Brain microvascular endothelial cell (primary cell): ENCODE data around the gene KANSL1.

Experiments
- DNase-seq: peaks from one replicate; pipeline ENCODE4 v3.0.0-alpha.2; 2020
- H3K27ac ChIP-seq: fragments of 250-450 bp; sonication (Bioruptor Pico); 2 replicates; pipeline ENCODE4 v1.5.1; 2020; ENCODE audit warnings: mild to moderate bottlenecking, moderate library complexity
- H3K27me3 ChIP-seq: fragments of 250-450 bp; sonication (Bioruptor Pico); replicated peaks from 2 replicates; pipeline ENCODE4 v1.5.1; 2020; ENCODE audit warnings: mild to moderate bottlenecking
- H3K36me3 ChIP-seq: fragments of 250-450 bp; sonication (Bioruptor Pico); replicated peaks from 2 replicates; pipeline ENCODE4 v1.5.1; 2020; ENCODE audit warnings: mild to moderate bottlenecking
- H3K4me3 ChIP-seq: 2 replicates; pipeline ENCODE4 v1.5.1; 2011; ENCODE audit warnings: low read depth, mild to moderate bottlenecking, control low read depth, low read length, moderate library complexity
- in situ Hi-C: cut with HindIII; loops from 2 replicates; pipeline ENCODE4 v1.10.0; 2017; ENCODE audit warnings: low sequenced_read_pairs, low pct_ligation_motif_present
- TF ChIP-seq, protein P1 (sequence below): IDR thresholded peaks from 2 replicates; pipeline ENCODE4 v1.5.1; 2011; ENCODE audit warnings: low read depth, mild to moderate bottlenecking, moderate library complexity, low read length, control low read depth, inconsistent platforms; ENCODE audit errors: missing control alignments

Gene KANSL1

DNA sequence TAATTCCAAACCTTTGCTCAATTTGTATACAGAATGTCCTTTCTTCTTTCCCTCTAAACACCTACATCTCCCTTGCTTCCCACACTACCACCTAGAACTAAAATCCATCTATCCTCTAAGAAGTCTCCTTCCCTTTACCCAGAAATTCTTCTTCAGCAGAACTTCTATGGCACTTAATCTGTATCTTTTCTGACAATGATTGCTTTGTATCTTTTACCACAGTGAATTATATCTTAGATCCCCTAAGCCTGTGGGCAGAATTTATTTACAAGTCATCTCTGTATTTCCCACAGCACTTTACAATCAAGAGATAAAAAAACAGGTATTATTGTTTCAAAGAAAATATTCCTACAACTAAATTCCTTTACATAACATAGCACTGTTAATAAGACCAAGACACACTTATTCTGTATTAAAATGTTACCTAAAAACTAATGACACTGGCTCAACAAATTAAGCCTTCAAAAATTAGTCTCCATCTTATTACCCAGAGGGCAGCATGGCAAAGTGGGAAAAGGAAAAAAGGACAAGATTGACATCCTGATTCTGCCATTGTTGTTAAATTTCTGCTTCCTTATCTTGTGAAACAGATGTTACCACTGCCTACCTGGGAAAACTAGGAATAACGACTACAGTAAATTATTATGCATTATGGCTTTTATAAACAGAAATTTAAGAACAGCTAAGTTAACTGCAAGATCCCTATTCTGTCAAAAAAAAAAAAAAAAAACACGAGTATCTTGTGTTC, 42.8 kb downstream of the KANSL1 start:
- no peak for DNase-seq
- no peaks in the 10 kb centered on the region for H3K36me3 ChIP-seq
- H3K27me3 ChIP-seq = no peaks in the 10 kb centered on the region
- H3K27ac ChIP-seq = no peak overlapping the region
- in situ Hi-C loops = no loop called here
- no peak overlapping the region for H3K4me3 ChIP-seq
- TF ChIP-seq, protein P1, sequence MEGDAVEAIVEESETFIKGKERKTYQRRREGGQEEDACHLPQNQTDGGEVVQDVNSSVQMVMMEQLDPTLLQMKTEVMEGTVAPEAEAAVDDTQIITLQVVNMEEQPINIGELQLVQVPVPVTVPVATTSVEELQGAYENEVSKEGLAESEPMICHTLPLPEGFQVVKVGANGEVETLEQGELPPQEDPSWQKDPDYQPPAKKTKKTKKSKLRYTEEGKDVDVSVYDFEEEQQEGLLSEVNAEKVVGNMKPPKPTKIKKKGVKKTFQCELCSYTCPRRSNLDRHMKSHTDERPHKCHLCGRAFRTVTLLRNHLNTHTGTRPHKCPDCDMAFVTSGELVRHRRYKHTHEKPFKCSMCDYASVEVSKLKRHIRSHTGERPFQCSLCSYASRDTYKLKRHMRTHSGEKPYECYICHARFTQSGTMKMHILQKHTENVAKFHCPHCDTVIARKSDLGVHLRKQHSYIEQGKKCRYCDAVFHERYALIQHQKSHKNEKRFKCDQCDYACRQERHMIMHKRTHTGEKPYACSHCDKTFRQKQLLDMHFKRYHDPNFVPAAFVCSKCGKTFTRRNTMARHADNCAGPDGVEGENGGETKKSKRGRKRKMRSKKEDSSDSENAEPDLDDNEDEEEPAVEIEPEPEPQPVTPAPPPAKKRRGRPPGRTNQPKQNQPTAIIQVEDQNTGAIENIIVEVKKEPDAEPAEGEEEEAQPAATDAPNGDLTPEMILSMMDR = no peak

DNA sequence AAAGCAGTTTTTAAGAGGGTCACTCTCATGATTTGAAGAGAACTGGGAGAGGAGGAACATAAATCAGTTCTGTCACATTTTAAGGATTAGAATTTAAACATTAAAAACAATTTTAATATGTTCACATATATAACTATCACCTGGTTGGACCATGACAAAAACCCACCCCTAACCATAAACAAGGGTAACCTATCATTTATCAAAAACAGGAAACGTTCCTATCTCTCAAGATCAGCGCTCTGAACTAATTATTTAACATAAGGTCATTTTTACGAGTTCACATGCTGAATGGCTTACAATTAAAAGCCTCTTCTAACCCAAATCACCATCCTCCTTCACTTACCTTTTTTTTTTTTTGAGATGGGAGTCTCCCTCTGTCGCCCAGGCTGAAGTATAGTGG, 45.0 kb downstream of the KANSL1 start:
- DNase-seq = no peak
- Histone ChIP-seq H3K27ac (no peak overlapping the region), H3K36me3 (no peaks in the 10 kb centered on the region), H3K27me3 (no peaks in the 10 kb centered on the region), H3K4me3 (no peak overlapping the region)
- in situ Hi-C loops = no loop called here
- TF ChIP-seq, protein P1 = no peak

DNA sequence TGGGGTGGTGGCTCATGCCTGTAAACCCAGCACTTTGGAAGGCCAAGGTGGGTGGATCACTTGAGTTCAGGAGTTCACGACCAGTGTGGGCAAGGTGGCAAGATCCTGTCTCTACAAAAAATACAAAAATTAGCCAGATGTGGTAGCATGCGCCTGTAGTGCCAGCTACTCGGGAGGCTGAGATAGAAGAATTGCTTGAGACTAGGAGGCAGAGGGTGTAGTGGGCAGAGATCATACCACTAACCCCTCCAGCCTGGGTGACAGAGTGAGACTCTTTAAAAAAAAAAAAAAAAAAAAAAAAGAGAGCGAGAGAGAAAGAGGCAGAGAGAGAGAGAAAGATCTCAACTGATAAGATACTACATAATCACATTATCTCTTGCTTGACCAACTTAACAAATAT, 45.9 kb downstream of the KANSL1 start:
- in situ Hi-C loops = no loop called here
- TF ChIP-seq, protein P1 = no peak
- H3K27ac ChIP-seq = no peak overlapping the region
- H3K36me3 ChIP-seq = no peaks in the 10 kb centered on the region
- H3K4me3 ChIP-seq = no peak overlapping the region
- no peak for DNase-seq
- H3K27me3 ChIP-seq = no peaks in the 10 kb centered on the region

DNA sequence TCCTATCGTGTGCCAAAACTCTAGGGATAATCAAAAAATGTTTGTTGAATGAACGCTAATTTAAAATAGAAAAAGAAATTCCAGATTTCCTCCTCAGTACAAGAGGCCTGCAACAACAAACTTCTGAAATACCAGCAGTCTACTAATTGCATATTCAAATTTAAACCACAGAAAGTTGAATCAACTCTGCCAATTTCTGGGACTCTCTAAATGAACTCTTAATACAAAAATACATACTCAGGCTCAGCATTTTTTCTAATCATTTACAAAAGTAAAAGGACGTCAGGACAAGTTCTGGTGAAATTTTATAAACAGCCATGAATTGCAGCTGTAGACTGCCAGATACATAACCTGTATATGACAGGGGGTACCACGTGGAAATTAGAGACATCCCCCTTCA, 49.0 kb downstream of the KANSL1 start:
- in situ Hi-C loops = no loop called here
- Histone ChIP-seq H3K27ac (no peak overlapping the region), H3K36me3 (no peaks in the 10 kb centered on the region), H3K27me3 (no peaks in the 10 kb centered on the region), H3K4me3 (no peak overlapping the region)
- TF ChIP-seq, protein P1 = no peak
- no peak for DNase-seq

DNA sequence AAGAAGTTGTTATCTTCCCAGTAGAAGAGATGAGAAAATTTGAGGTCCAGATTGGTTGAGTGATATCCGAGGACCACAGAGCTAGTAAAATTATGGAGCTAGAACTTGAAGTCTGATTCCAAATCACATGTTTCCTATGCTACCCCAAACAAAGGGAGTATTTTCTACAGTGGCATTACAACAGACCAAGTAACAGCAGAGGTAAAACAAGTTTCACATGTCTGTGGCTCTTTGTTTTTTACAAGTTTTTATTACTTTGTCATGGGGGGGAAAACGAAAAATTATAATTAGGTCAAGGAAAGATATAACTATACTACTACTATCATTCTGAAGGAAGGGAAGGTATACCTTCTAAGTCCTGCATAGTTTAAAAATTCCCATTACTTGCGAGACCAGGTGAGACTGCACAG, 49.4 kb downstream of the KANSL1 start:
- in situ Hi-C loops = no loop called here
- H3K27ac ChIP-seq = no peak overlapping the region

More for the DNA sequence above, 49.4 kb downstream of the KANSL1 start:
- H3K27me3 ChIP-seq = no peaks in the 10 kb centered on the region
- no peak overlapping the region for H3K4me3 ChIP-seq
- no peaks in the 10 kb centered on the region for H3K36me3 ChIP-seq
- no peak for DNase-seq
- TF ChIP-seq, protein P1 = no peak
